Neuronal stem cell (in vitro differentiated cells): ENCODE results near the gene GPR62.

Experiments
- DNase-seq: peaks from one replicate; pipeline ENCODE4 v3.0.0-alpha.2; 2013; ENCODE audit warnings: low spot score
- H2AFZ ChIP-seq: one replicate; pipeline ENCODE4 v1.6.1; 2013; ENCODE audit warnings: mild to moderate bottlenecking, low read length, inconsistent platforms
- H2AK5ac ChIP-seq: 2 replicates; pipeline ENCODE4 v1.6.1; 2013; ENCODE audit warnings: low read depth, mild to moderate bottlenecking, inconsistent platforms, low read length, moderate library complexity, mixed read lengths
- H2BK120ac ChIP-seq: 2 replicates; pipeline ENCODE4 v1.6.1; 2013; ENCODE audit warnings: low read depth, mild to moderate bottlenecking, inconsistent platforms, low read length, moderate library complexity, mixed read lengths
- H2BK12ac ChIP-seq: one replicate; pipeline ENCODE4 v1.6.1; 2013; ENCODE audit warnings: low read length, inconsistent platforms
- H2BK15ac ChIP-seq: 2 replicates; pipeline ENCODE4 v1.6.1; 2013; ENCODE audit warnings: mild to moderate bottlenecking, low read length, inconsistent platforms, mixed read lengths
- H2BK5ac ChIP-seq: one replicate; pipeline ENCODE4 v1.6.1; 2013; ENCODE audit warnings: inconsistent platforms, mild to moderate bottlenecking, low read length, moderate library complexity
- H3K14ac ChIP-seq: one replicate; pipeline ENCODE4 v1.6.1; 2013; ENCODE audit warnings: low read length, inconsistent platforms
- H3K18ac ChIP-seq: 2 replicates; pipeline ENCODE4 v1.6.1; 2013; ENCODE audit warnings: low read length, inconsistent platforms
- H3K23ac ChIP-seq: 2 replicates; pipeline ENCODE4 v1.6.1; 2013; ENCODE audit warnings: low read depth, mild to moderate bottlenecking, mixed read lengths, low read length, inconsistent platforms; ENCODE audit not compliant: poor library complexity
- H3K27ac ChIP-seq: replicated peaks from 3 replicates; pipeline ENCODE4 v1.5.1; 2013; ENCODE audit warnings: low read length, inconsistent platforms
- H3K27me3 ChIP-seq, 3 experiments: 2 replicates each; pipeline ENCODE4 v1.6.1; 2013; ENCODE audit warnings: low read length in 3 of 3, mild to moderate bottlenecking in 2 of 3, inconsistent platforms in 1 of 3, low read depth in 1 of 3, mixed read lengths in 1 of 3, moderate library complexity in 1 of 3; ENCODE audit not compliant: control insufficient read depth in 3 of 3, insufficient read depth in 3 of 3
- H3K36me3 ChIP-seq, 2 donors: replicated peaks in 1 of 2; 2 replicates each; pipeline ENCODE4 v1.6.1; 2013; ENCODE audit warnings: low read length in 2 of 2; ENCODE audit not compliant: control insufficient read depth in 2 of 2, insufficient read depth in 2 of 2
- H3K4ac ChIP-seq: 2 replicates; pipeline ENCODE4 v1.6.1; 2013; ENCODE audit warnings: inconsistent platforms, mild to moderate bottlenecking, low read length, moderate library complexity
- H3K4me1 ChIP-seq, 2 donors: 1 replicate in 1 of 2; 2 replicates in 1 of 2; pipeline ENCODE4 v1.6.1; 2013; ENCODE audit warnings: low read length in 2 of 2, low read depth in 1 of 2; ENCODE audit not compliant: control insufficient read depth in 2 of 2, insufficient read depth in 1 of 2
- H3K4me2 ChIP-seq: one replicate; pipeline ENCODE4 v1.6.1; 2013; ENCODE audit warnings: mild to moderate bottlenecking, low read length, inconsistent platforms; ENCODE audit not compliant: insufficient read depth, poor library complexity, severe bottlenecking
- H3K4me3 ChIP-seq, 2 donors: 2 replicates each; pipeline ENCODE4 v1.5.1; 2013; ENCODE audit warnings: low read length in 2 of 2, mild to moderate bottlenecking in 2 of 2, inconsistent platforms in 1 of 2, moderate library complexity in 1 of 2
- H3K79me1 ChIP-seq: one replicate; pipeline ENCODE4 v1.6.1; 2013; ENCODE audit warnings: low read depth, mild to moderate bottlenecking, inconsistent platforms, low read length, moderate library complexity
- H3K9ac ChIP-seq: one replicate; pipeline ENCODE4 v1.6.1; 2013; ENCODE audit warnings: mild to moderate bottlenecking, low read depth, low read length, inconsistent platforms; ENCODE audit not compliant: poor library complexity
- H3K9me3 ChIP-seq, 2 donors: replicated peaks in 1 of 2; 2 replicates each; pipeline versions ENCODE3 to v1.6.1; 2013; ENCODE audit warnings: low read length in 2 of 2, mild to moderate bottlenecking in 2 of 2, inconsistent platforms in 1 of 2, low read depth in 1 of 2, mixed read lengths in 1 of 2, moderate library complexity in 1 of 2; ENCODE audit not compliant: control insufficient read depth in 2 of 2, insufficient read depth in 1 of 2
- H4K8ac ChIP-seq: one replicate; pipeline ENCODE4 v1.6.1; 2013; ENCODE audit warnings: low read depth, mild to moderate bottlenecking, inconsistent platforms, low read length, moderate library complexity
- H4K91ac ChIP-seq: one replicate; pipeline ENCODE4 v1.6.1; 2013; ENCODE audit warnings: low read length, low read depth, mild to moderate bottlenecking, inconsistent platforms; ENCODE audit not compliant: poor library complexity
- WGBS, 2 donors: extraction: QIAGEN DNeasy Blood & Tissue Kit; methylation state at CpG; one replicate each; pipeline ENCODE4 v1.1.7; 2013; ENCODE audit warnings: missing lambda C conversion rate in 2 of 2, mixed read lengths in 1 of 2; ENCODE audit not compliant: insufficient read length in 2 of 2, insufficient replicate concordance in 1 of 2; ENCODE audit errors: extremely low coverage in 2 of 2; 5-methylcytosine and 5-hydroxymethylcytosine counted together

GPR62 gene

DNA sequence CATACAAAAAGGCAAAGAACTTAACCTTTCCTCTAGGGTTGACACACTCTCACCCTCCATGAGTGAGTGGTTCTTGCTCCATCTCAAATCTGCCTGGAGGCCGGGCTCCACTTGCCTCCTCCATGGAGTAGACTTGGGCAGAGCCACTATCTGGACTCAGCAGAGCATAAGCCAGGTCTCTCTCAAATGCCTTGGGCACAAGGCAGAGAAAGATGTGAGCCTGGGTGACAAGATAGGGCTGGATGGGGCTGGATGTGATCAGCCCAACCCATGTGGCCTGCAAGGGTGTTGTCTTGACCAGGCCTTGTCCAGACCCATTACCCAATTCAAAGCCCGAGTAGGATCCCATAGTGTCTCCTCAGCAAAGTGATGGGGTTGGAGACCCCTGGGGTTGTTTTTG lies 44.7 kb downstream of the GPR62 start:
- Histone ChIP-seq H3K36me3 (peaks cover 2 to 6% of the 10 kb centered on the region in 2 donors), H3K4me3 (no peak overlapping the region), H3K27me3 (peaks cover 0 to 2% (median 0%) of the 10 kb centered on the region in 3 experiments), H4K8ac (no peak overlapping the region), H3K4me2 (no peak overlapping the region), H3K14ac (no peak overlapping the region), H2BK5ac (no peak overlapping the region), H3K9ac (no peak overlapping the region), H3K18ac (no peak overlapping the region), H4K91ac (no peak overlapping the region), H3K4ac (no peak overlapping the region), H3K79me1 (no peaks in the 10 kb centered on the region), H3K9me3 (no peaks in the 10 kb centered on the region), H3K23ac (no peak overlapping the region), H2AFZ (no peak overlapping the region), H2AK5ac (peak overlapping the region; percentile 1), H3K27ac (no peak overlapping the region), H2BK120ac (no peak overlapping the region), H2BK12ac (no peak overlapping the region), H2BK15ac (no peak overlapping the region), H3K4me1 (peaks cover 32 to 37% of the 10 kb centered on the region in 2 donors)
- no CpG with 5 or more reads among the region's 2 CpGs for WGBS, 2 donors
- DNase-seq = no peak

DNA sequence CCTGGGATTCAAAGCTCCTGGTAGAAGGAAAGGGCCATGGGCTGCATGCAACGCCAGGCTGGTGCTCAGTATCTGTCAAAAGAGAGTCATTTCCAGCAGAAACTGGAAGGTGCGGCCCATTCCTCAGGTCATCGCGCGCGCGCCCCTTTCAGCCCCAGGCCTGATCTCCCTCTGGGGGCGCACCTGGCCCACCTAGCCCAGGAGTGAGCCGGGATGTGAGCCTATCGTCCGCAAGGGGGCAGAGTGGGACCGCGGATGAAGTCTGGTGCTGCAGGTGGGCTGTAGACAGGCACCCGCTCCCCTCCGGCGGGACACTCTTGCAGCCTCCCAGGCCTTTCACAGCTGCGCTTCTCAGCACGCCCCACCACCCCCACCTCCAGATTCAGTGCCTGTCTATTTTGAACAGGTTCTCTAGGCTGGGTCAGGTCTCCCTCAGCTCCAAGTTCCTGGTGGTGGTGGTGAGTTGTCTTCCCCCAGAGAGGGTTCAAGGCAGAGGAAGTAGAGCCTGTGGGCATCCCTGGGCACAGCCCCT lies 46.3 kb downstream of the GPR62 start:
- Histone ChIP-seq H3K18ac (peak overlapping the region; percentile 82), H3K36me3 (no peaks in the 10 kb centered on the region), H3K4me2 (no peak overlapping the region), H3K27me3 (peaks cover 0 to 2% (median 0%) of the 10 kb centered on the region in 3 experiments), H2BK120ac (peak overlapping the region; percentile 10), H3K79me1 (no peaks in the 10 kb centered on the region), H3K23ac (no peak overlapping the region), H4K91ac (no peak overlapping the region), H2AFZ (peak overlapping the region; percentile 58), H3K9me3 (no peaks in the 10 kb centered on the region), H3K4ac (no peak overlapping the region), H3K27ac (peak overlapping the region; percentile 95), H2AK5ac (peak overlapping the region; percentile 94), H3K9ac (no peak overlapping the region), H3K14ac (no peak overlapping the region), H3K4me1 (peaks cover 45 to 53% of the 10 kb centered on the region in 2 donors), H3K4me3 (no peak overlapping the region), H2BK5ac (peak overlapping the region; percentile 43), H2BK15ac (peak overlapping the region; percentile 90), H4K8ac (no peak overlapping the region), H2BK12ac (no peak overlapping the region)
- DNase-seq = peak; percentile 90
- WGBS, 2 donors = no CpG with 5 or more reads among the region's 18 CpGs

DNA sequence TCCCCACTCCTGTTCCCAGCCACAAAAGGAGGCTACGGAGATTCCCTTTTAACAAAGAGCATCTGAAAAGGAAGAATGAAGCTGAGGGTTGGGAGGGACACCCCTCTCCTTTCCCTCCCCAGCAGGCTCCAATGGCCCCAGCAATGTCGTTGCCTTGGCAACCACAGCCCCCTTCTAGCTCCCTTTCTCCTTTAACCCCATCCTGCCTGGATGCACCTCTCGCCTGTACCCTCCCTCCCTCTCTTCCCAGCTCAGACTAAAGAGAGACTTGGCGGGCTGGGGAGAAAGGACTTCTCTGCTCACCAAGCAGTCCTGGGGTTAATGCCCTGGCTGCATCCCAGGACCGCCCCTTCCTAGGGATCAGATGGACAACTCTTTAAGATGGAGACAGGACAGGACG lies 47.6 kb downstream of the GPR62 start:
- peak overlapping the region; percentile 90 for H2BK15ac ChIP-seq
- H2BK5ac ChIP-seq = peak overlapping the region; percentile 80
- H3K79me1 ChIP-seq = no peaks in the 10 kb centered on the region
- H2AK5ac ChIP-seq = no peak overlapping the region
- H3K36me3 ChIP-seq = no peaks in the 10 kb centered on the region
- no peak overlapping the region for H4K91ac ChIP-seq
- H3K4me2 ChIP-seq = peak overlapping the region; percentile 29
- no peak overlapping the region for H4K8ac ChIP-seq
- WGBS, 2 donors = no CpG with 5 or more reads among the region's 6 CpGs
- peaks cover 48 to 57% of the 10 kb centered on the region in 2 donors for H3K4me1 ChIP-seq
- peaks cover 0 to 2% (median 0%) of the 10 kb centered on the region in 3 experiments for H3K27me3 ChIP-seq
- peak; percentile 78 for DNase-seq
- no peak overlapping the region for H3K9ac ChIP-seq
- H3K23ac ChIP-seq = no peak overlapping the region
- peak overlapping the region; percentile 10 for H2BK120ac ChIP-seq
- no peak overlapping the region for H3K4ac ChIP-seq
- no peak overlapping the region for H3K18ac ChIP-seq
- peak overlapping the region in 1 of 2 donors; percentile 39 for H3K4me3 ChIP-seq
- H2BK12ac ChIP-seq = peak overlapping the region; percentile 53
- no peak overlapping the region for H3K14ac ChIP-seq
- H2AFZ ChIP-seq = peak overlapping the region; percentile 58
- no peaks in the 10 kb centered on the region for H3K9me3 ChIP-seq
- H3K27ac ChIP-seq = peak overlapping the region; percentile 95

DNA sequence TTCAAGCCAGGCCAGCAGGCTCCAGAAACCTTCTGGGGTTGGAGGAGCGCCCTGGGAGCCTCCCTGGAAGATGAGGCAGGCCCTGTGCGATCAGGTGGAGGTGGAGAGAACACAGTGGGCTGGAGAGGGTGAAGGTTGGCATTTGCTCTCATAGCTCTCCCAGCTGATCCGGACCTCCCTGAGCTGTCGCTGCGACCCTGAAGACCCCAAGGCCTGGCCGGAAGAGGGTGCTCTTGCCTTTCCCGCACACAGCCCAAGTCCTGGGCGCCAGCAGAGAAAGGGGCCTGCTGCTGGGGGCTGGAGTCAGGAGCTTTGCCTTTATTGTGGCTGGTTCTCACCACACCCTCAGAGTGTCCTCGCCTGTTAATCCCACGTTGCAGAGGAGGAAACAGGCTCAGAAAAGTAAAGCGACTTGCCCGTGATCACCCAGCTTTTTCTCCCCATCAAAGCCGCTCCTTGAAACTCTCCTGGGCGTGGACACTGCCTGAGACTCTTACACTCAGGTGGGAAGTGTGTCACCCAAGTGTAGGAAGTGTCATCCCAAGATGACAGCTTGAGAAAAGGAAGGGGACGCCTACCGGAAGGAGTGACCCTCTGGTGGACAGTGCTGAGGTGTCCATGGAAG lies 49.1 kb downstream of the GPR62 start:
- H3K36me3 ChIP-seq = no peaks in the 10 kb centered on the region

More for the DNA sequence above, 49.1 kb downstream of the GPR62 start:
- Histone ChIP-seq H3K4me3 (peak overlapping the region in 1 of 2 donors; percentile 39), H2BK15ac (peak overlapping the region; percentile 55), H3K4me2 (no peak overlapping the region), H3K9ac (peak overlapping the region; percentile 56), H2BK5ac (peak overlapping the region; percentile 82), H3K18ac (peak overlapping the region; percentile 86), H2BK12ac (peak overlapping the region; percentile 77), H2BK120ac (no peak overlapping the region), H3K23ac (no peak overlapping the region), H2AFZ (peak overlapping the region; percentile 58), H4K8ac (no peak overlapping the region), H3K4ac (peak overlapping the region; percentile 28), H3K9me3 (no peaks in the 10 kb centered on the region), H3K79me1 (no peaks in the 10 kb centered on the region), H4K91ac (no peak overlapping the region), H3K27me3 (peaks cover 0 to 2% (median 0%) of the 10 kb centered on the region in 3 experiments), H3K4me1 (peaks cover 43 to 52% of the 10 kb centered on the region in 2 donors), H3K27ac (peak overlapping the region; percentile 95), H3K14ac (no peak overlapping the region), H2AK5ac (peak overlapping the region; percentile 60)
- no CpG with 5 or more reads among the region's 16 CpGs for WGBS, 2 donors
- peak; percentile 71 for DNase-seq
